ENCODE measurements around the gene SRP14.

SRP14 gene

DNA sequence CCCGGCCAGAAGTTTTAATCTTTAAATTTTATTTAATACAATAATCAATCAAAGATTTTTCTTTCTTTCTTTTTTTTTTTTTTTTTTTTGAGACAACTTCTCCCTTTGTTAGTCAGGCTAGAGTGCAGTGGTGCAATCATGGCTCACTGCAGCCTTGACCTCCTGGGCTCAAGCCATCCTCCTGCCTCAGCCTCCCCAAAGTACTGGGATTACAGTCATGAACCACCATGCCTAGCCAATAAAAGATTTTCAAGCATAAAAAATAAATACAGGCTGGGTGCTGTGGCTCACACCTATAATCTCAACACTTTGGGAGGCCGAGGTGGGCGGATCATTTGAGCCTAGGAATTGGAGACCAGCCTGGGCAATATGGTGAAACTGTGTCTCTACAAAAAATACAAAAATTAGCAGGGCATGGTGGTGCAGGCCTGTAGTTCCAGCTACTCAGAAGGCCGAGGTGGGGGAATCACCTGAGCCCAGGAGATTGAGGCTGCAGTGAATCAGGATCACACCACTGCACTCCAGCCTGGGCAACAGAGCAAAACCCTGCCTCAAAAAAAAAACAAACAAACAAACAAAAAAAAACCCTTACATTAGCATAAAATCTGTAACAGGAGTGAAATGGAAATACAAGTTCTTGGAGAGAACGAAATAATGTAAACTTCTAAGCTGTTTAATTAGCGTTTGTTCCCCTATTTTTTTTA lies 29.1 kb upstream of the SRP14 start:
- no peak for DNase-seq (ENCODE audit: low read depth in 2 of 2)

DNA sequence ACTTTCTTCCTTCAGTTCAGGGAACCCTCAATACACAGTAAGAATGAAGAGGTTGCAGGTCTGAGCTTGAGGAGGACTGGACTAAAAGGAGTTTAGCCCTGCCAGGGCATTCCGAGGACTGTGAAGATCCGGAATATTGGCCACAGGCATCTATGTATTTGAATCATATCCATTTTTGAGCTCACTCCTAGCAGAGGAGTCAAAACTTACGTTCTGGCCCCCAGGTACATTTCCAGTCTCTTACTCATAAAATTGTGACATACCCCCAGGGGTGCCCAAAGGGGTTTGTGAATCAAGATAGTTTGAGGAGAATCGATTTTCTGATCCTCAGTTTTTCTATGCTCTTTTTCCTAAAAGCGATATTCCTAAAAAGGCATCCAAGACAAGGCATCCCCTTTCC lies 27.6 kb upstream of the SRP14 start:
- no peak for DNase-seq (ENCODE audit: low read depth in 2 of 2)

DNA sequence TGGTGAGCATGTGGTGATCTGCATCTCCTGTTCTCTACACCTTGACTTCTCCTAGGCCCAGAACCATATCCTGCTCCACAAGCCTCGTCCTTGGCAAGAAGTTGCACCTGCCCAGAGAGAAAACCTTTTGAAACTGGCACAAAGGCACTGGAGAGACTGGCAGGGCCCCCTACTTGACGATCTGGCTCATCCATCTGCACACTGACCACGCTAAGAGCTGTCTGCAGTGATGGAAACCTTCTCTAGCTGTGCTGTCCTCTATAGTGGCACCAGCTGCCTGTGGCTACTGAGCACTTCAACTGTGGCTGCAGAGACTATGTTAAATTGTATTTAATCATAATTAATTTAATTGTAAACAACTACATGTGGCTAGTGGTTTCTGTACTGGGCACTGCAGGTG lies 26.2 kb upstream of the SRP14 start:
- no peak for DNase-seq (ENCODE audit: low read depth in 2 of 2)

DNA sequence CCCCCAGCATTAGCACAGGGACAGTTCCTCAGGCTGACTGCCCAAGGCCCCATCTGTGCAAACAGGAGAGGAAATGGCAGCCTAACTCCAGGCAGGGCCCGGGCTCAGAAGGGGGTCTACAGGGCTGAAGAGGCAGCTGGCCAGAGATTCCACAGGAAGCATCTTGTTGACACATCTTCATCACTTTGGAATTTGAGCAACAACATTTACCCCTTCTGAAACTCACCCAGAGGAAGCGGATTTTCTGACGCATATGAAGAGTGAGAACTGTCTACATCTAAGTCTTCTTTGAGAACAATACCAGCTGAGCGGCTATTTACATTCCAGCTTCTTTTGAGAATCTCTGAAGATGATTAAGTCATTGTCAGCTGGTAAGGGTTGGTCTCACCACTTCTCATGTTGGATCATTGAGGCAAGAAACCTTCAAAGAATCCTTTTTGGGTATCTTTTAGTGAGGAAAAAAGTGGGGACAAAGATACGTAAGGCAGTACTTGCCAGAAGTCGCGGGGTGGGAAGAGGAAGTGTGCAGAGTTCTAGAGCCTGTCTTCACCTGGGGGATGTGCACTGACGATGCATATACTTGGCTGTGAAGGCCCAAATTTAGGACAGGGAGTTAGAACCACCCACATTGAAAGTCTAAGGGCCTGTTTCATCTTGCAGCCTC lies 25.4 kb upstream of the SRP14 start:
- DNase-seq (ENCODE audit: low read depth in 2 of 2) = no peak

DNA sequence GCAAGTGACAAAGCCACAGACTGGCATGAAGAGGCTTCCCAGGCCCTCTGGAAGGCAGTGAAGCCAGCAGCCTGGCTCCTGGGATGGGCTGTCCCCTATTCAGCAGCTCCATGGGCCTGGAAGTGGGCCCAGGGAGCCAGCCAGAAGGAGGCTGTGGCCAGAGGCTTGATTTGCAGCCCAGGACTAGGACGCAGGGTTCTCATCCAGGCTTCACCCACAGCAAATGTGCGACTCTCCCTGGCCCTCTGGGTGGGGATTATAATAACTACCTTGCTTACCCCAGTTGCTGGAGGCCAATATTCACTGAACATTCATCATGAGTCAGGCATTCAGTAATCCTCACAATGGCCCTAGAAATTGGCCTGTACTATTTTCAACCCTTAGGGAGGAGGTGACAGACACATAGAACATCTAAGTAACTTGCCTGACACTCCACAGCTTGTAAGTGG lies 24.6 kb upstream of the SRP14 start:
- no peak for DNase-seq (ENCODE audit: low read depth in 2 of 2)

DNA sequence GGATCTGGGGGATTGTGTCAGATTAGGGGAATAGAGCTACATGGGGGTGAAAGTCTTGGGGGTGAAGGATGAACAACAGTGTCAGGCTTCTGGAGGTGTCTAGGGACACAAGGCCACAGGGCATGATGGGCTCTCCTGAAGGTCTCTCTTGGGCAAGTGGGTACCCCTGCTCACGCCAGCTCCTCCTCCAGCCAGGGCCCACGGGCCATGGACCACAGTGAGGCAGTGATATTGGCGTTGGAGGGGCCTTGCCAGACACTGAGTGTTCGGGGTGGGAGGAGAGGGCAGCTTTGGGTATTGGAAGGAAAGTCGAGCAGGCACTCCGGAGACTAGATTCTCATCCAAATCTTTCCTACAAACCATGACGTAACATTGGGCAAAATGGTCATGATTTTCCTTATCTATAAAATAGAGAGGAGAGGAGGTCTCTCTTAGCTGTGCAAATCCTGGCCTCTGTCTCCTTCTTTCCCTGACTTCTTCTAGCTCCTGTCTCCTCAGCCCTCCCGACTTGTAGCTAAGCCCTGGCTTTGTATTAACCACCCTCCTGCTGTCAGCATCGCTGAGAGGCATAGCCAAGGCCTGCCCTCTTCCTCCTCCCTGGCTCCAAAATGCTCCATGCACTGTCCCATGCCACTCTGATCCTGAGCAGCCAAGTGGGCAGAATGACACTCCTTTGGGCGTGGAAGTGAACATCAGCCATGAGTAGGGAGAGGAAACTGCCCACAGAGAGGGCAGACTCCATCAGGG lies 24.0 kb upstream of the SRP14 start:
- DNase-seq (ENCODE audit: low read depth in 2 of 2) = no peak

DNA sequence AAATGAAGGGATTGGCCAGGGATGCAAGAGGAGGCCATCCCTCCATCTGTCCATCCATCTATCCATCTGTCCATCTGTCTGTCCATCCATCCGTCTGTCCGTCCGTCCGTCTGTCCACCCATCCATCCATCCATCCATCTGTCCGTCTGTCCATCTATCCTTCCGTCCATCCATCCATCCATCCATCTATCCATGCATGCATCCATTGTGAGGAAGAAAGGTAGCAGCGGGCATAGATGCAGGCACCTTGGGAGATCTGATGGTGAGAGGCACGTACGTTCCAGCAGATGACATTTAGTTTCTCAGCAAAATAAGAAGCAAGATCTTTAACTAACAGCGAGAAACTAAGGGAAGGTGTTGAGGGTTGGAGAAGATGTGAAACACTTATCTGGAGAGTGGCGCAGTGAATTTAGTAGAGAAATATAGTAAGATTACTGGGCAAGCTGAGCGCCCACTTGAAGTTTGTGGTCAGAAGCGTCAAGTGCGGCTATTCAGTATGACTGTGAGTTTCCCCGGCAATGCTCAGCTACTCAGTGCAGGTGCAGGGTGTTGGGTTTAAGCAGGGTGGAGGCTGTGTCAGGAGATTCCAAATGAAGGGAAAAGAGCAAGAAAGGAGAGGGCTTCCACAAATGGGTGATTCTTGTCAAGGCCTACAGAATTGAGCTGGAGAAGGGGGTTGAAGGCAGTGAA lies 22.4 kb upstream of the SRP14 start:
- DNase-seq (ENCODE audit: low read depth in 2 of 2) = no peak

DNA sequence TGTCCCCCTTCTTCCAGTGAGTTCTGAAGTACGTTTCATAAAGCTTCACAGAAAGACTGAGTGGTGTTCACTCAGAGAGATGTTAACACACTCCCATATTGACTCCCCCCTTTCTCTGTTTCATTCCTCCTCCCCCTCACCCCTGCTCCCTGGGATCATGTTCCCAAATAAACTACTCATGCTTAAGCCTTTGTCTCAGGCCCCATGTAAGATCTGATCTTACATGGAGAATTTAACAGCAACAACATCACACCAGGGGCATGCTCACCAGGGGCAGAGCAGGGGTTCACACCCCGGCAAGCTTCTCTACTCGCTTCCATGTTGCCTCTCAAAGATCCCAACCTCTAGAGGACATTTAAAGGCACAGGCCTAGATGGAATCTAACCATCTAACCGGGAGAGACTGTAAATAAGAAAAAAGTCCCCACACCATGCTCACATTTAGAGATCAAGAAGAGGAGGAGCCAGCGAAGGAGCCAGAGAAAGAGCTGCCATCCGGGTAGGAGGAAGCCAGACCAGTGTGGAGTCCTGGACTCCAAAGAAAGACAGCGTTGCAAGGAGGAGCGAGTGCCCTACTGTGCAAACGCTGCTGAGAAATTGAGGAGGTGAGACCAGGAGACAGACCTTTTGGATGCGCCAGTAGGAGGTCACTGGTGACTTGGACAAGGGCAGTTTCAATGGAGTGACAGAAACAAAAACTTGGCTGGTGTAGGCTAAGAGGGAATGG lies 21.4 kb upstream of the SRP14 start:
- DNase-seq (ENCODE audit: low read depth in 2 of 2) = no peak

DNA sequence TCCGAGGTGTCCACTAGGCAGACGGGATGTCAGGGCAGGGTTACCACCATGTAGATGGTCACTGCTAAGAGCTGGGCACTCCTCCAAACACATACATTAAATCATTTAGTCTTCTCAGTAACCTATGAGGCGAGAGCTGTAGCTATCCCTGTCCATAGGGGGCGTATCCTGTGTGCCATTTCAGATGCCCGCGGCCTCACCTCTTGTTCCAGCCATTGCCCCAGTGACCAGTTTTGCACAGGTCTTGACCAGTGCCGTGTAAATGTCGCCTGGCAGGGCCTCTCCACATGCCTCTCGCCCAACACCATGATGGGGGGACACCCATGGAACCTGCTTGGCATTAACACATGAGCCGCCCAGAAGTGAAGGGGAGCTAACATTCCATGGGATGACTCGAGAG lies 20.8 kb upstream of the SRP14 start:
- no peak for DNase-seq (ENCODE audit: low read depth in 2 of 2)

DNA sequence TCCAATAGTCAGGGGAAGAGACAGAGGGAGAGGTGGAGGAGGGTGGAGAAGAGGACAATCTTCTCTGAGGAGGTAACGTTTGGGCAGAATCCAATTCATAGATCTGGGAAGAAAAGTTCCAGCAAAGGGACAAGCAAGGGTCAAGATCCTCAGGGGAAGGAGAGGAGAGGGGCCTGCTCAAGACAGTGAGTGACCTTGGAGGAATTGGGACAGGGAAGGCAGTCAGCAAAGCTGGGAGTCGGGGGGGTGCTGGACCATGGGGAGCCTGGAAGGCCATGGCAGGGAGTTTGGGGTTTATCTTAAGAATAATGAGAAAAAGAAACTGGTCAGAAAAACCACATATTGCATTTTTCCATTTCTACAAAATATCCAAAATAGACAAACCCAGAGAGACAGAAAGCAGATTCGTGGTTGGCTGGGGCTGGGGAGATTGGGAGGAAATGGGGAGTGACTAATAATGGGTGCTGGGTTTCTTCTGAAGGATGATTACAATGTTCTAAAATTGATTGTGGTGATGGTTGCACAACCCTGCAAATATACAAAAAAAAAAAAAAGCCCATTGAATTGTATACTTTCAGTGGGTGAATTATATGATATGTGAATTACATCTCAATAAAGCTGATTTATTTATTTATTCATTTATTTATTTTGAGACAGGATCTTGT lies 19.6 kb upstream of the SRP14 start:
- DNase-seq (ENCODE audit: low read depth in 2 of 2) = no peak

DNA sequence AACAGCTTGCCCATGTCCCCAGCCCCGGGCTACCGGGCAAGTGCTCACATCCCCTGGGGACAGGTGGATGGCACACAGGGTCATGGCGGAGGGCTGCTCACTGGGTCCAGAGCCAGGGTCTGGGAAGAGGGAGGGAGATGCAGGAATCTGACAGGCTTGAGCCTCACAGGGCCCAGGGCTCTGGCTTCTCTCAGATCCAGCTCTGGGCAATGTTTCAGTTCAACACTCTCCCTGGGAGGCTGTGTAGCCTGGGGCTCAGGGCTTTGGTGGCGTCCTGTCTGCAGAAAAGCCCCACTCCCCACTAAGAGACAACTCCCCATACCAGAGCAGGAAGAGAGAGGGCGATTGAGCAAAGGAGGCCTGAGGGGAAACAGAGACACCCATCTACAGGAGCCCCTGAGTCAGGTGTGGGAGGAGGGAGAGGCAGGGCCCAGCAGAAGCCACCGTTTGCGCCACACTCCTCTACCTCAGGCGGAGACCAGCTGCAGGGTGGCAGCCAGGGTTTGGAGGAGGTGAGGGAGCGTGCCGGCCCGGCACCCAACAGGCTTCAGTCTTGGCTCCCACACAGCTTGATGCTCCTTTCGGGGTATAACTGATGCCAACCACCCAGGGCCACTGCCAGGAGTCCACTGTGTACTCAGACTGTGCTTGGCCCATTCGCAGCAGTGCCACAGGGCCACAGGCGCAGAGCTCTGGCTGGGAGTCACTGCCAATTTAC lies 16.8 kb upstream of the SRP14 start:
- no peak for DNase-seq (ENCODE audit: low read depth in 2 of 2)

DNA sequence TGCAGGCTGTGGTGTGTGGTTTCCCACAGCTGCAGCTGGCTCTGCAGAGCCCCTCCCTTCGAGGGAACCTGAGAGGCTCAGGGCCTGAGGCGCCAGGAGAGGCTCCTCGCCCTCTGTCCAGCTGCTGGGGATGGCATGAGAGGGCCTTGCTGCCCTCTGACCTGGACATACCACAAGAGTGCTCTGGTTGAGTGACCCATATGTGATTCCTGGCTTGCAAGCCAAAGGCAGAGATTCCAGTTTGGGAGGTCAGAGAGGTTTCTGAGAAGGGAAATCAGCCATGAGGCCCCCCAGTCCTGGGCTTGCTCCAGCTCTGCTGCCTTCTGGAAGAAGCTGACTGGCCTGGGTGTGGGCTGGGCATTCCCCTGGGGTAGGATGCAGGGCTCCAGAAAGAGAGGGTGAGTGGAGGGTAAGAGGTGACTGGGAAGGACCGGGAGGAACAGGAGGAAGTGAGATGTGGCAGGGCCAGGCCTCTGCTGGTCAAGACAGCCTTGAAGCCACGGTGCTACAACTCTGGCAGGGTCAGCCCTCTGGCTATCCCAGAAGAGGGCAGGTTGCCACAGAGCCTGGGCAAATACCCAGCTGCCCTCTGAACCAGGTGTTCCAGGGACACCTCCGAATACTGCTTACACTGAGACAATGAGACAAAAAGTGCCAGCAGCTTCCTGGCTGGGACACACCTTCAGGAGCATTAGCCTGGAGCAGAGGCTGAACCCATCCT lies 16.0 kb upstream of the SRP14 start:
- no peak for DNase-seq (ENCODE audit: low read depth in 2 of 2)

DNA sequence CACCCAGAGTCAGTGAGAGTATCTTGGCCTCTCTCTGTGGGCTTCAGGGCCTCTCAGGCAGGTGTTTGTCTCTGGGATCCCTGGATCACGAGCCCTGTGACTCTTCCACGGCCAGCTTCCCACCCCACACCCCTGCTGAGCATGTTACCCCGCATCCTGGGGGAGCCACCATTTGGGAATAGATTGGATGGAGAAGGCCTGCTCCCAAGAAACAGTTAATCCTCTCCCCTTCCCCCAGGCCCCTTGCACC lies 15.5 kb upstream of the SRP14 start:
- DNase-seq (ENCODE audit: low read depth in 2 of 2) = no peak

DNA sequence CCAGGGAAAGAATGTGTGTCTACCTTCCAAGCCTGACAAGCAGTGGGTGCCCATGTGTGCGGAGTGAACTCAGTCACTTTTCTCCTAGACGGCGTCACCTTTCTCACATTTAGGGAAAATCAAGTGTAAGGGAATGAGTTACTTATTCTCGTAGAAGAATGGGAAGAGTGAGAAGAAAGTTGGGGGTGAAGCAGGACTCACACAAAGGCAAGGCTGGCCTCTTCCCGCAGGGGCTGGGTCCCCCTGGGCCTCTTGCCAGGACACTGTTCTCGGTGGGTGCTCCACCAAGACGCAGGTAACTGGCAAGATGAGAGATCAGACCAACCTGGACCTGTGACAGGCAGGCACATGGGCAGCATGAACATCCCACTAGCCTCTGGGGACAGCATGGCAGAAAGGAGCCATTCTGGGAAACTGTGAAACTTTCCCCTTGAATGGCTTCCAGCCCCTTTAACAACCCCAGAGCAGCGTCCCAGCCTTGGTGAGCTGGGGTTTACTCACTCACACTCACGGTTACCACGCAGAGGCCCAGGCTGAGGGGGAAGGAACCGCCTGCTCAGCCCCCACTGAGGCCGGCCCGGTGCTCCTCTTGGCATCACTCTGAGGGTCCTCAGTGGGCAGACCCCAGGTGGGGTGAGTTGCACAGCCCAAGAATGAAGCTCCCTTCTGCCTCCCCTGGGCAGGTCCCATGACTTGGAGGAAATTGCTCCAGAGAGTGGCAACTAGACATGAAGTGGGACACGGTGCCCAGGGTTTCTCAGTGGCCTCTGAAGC lies 15.0 kb upstream of the SRP14 start:
- no peak for DNase-seq (ENCODE audit: low read depth in 2 of 2)

DNA sequence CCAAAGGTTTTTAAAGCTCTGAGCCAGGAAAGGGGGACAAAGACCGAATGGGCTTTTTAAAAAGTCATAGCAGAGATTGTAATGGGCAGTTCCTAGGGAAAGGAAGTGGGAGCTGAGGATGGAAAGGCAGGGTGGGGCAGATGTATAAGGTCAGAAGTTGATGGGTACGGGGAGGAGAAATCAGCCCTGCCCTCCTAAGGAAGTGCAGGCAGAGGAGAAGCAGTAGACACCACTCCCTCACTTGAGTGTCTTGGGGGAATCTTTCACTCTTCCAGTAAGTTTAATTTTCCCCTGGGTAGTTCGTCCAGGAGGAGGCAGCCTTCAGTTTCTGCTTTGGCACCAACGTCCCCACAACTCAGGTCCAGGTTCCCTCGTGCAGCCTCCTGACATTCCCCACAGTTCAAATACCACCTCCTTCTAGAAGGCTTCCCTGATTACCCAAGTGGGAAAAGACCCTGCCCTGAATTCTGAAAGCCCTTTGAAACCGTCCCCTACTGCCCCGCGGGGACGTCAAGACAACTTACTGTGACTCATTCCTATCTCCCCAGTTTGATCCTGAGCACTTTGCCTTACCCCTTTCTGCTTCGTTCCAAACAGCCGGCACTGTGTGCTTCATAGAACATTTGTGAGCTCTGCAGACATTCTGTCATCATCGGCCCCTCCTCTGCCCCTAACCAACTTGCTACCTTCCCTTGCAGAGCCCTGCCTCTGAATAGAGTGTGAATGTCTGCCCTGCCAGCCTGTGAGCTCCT lies 14.3 kb upstream of the SRP14 start:
- DNase-seq (ENCODE audit: low read depth in 2 of 2) = no peak

DNA sequence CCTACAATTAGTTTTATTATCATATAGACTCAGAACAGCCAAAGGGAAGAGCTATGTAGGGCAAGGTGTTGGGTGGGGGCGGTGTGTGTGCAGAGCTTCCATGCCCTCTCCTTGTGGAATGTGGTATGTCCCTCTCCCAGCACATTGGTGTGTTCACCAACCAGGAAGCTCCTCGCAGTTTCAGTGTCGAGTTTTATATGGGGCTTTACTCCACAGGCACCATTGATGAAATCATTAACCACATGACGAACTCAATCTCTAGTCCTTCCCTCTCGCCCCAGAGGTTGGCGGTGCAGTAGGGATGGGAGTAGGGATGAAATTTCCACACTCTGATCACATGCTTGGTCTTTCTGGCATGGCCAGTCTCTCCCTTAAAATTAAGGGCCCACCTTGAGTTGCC lies 13.6 kb upstream of the SRP14 start:
- DNase-seq (ENCODE audit: low read depth in 2 of 2) = no peak

DNA sequence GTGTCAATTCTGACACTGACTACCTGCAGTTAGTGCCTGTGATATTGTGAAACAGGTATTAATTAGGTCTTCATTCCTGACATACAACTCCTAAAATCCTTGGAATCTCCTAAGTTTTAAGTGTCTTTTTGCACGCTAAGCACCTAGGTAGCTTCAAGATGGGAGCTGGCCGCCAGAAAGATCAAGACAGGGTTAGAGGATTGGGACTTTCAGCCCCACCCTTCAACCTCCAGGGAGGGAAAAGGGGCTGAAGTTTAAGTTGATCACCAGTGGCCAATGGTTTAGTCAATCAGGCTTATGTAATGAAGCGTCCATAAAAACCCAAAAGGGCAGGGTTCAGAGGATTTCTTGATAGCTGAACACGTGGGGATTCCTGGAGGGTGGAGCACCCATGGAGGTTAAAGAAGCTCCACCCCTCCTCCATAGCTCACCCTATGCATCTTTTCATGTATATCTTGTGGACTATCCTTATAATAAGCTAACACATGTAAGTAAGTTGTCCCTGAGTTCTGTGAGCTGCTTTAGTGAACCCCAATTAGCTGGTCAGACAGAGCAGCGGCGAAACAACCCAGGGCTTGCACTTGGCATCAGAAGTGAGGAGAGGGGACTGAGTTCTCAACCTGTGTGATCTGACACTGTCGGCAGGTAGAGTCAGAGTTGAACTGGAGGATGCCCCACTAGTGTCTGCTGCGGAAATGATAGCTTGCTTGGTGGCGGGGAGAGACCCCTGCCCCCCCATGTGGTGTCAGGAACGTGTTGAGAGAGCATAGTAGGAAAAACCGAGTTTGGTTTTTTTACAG lies 12.8 kb upstream of the SRP14 start:
- no peak for DNase-seq (ENCODE audit: low read depth in 2 of 2)
